RWPE2 (cell line): ENCODE results near the gene SBK1.

ENCODE experiments used
- ATAC-seq: fragments of 200-7000 bp; cut with Tn5 transposase; 3 replicates; pipeline ENCODE4 v1.9.1; 2021; ENCODE audit warnings: low read depth
- DNase-seq: peaks from one replicate; pipeline ENCODE4 v3.0.0-alpha.2; 2020; ENCODE audit warnings: low spot score
- H3K27ac ChIP-seq: fragments of 450-650 bp; 2 replicates; pipeline ENCODE4 v1.5.1; 2017; ENCODE audit warnings: mild to moderate bottlenecking; ENCODE audit not compliant: poor library complexity, severe bottlenecking
- H3K27me3 ChIP-seq: fragments of 250-450 bp; sonication (Bioruptor Pico); 2 replicates; pipeline ENCODE4 v1.5.1; 2021; ENCODE audit warnings: mild to moderate bottlenecking, moderate library complexity; ENCODE audit not compliant: insufficient read depth, poor library complexity, severe bottlenecking
- H3K36me3 ChIP-seq: fragments of 250-450 bp; sonication (Bioruptor Pico); 2 replicates; pipeline ENCODE4 v1.5.1; 2020; ENCODE audit warnings: low read depth, mild to moderate bottlenecking, moderate library complexity
- H3K4me1 ChIP-seq: fragments of 250-450 bp; sonication (Bioruptor Pico); 2 replicates; pipeline ENCODE4 v1.5.1; 2021; ENCODE audit warnings: mild to moderate bottlenecking, moderate library complexity; ENCODE audit not compliant: insufficient read depth, poor library complexity, severe bottlenecking
- H3K4me3 ChIP-seq: fragments of 250-450 bp; sonication (Bioruptor Pico); 2 replicates; pipeline ENCODE4 v1.5.1; 2021; ENCODE audit warnings: mild to moderate bottlenecking, moderate library complexity; ENCODE audit not compliant: severe bottlenecking
- H3K9me3 ChIP-seq: fragments of 250-450 bp; sonication (Bioruptor Pico); 2 replicates; pipeline ENCODE4 v1.5.1; 2021; ENCODE audit warnings: mild to moderate bottlenecking, moderate library complexity; ENCODE audit not compliant: severe bottlenecking
- CTCF ChIP-seq: fragments of 450-650 bp; IDR thresholded peaks from one replicate; pipeline ENCODE4 v1.5.1; 2017; ENCODE audit warnings: mild to moderate bottlenecking, moderate library complexity; ENCODE audit not compliant: poor library complexity, severe bottlenecking

Gene SBK1

GRCh38 chr16:28316054-28316453 lies 23.7 kb downstream of the SBK1 start:
- H3K27me3 ChIP-seq = no peaks in the 10 kb centered on the region
- no peak overlapping the region for H3K27ac ChIP-seq
- no peak for ATAC-seq
- H3K4me1 ChIP-seq = no peaks in the 10 kb centered on the region
- no peak overlapping the region for H3K4me3 ChIP-seq
- H3K36me3 ChIP-seq = no peaks in the 10 kb centered on the region
- no peak for TF ChIP-seq CTCF
- no peaks in the 10 kb centered on the region for H3K9me3 ChIP-seq
- DNase-seq = no peak

- DNase-seq = no peak
- no peaks in the 10 kb centered on the region for H3K9me3 ChIP-seq
- H3K4me3 ChIP-seq = no peak overlapping the region
- peak; percentile 44; the same call in 2 of the 3 replicates for ATAC-seq
- no peak overlapping the region for H3K27ac ChIP-seq
- H3K27me3 ChIP-seq = no peaks in the 10 kb centered on the region
- H3K4me1 ChIP-seq = no peaks in the 10 kb centered on the region
- TF ChIP-seq CTCF = peak; percentile 84
- no peaks in the 10 kb centered on the region for H3K36me3 ChIP-seq
Observed at GRCh38 chr16:28317040-28317880, 24.9 kb downstream of the SBK1 start.

- H3K9me3 ChIP-seq = no peaks in the 10 kb centered on the region
- no peak overlapping the region for H3K4me3 ChIP-seq
- ATAC-seq (0 out of 3 replicates have a peak, but pooled peaks have one; percentile 16), DNase-seq (no peak)
- H3K4me1 ChIP-seq = no peaks in the 10 kb centered on the region
- H3K27me3 ChIP-seq = no peaks in the 10 kb centered on the region
- TF ChIP-seq CTCF = no peak
- H3K27ac ChIP-seq = no peak overlapping the region
- no peaks in the 10 kb centered on the region for H3K36me3 ChIP-seq
Observed at GRCh38 chr16:28318042-28318744, 25.9 kb downstream of the SBK1 start.

GRCh38 chr16:28319476-28320022 lies 27.2 kb downstream of the SBK1 start:
- no peak for ATAC-seq
- TF ChIP-seq CTCF = no peak
- Histone ChIP-seq H3K9me3 (no peaks in the 10 kb centered on the region), H3K27me3 (no peaks in the 10 kb centered on the region), H3K36me3 (no peaks in the 10 kb centered on the region), H3K4me3 (no peak overlapping the region), H3K27ac (no peak overlapping the region), H3K4me1 (no peaks in the 10 kb centered on the region)
- DNase-seq = no peak
